Keratinocyte (primary cell): ENCODE measurements around the gene ASIC1. TPM values are rescaled to one million over a fixed set of nuclear protein-coding genes. Genes with fewer than 3 reads are reported as not detected.

ENCODE experiments used
- DNase-seq: peaks from one replicate; pipeline ENCODE4 v3.0.0-alpha.2; 2011; ENCODE audit warnings: low read depth, missing footprints, low spot score
- FAIRE-seq: peaks from 2 replicates; lab custom pipeline; 2011; peaks lifted over from hg19 to GRCh38; lab: Jason Lieb, UNC
- H2AFZ ChIP-seq: 2 replicates; pipeline ENCODE4 v1.6.0; 2012; ENCODE audit warnings: low read length, control low read depth, inconsistent platforms; ENCODE audit not compliant: control insufficient read depth
- H3K27ac ChIP-seq: 2 replicates; pipeline ENCODE4 v1.5.1; 2011; ENCODE audit warnings: low read length; ENCODE audit not compliant: control insufficient read depth, insufficient read depth
- H3K27me3 ChIP-seq: 3 replicates; pipeline ENCODE4 v1.6.0; 2011; ENCODE audit warnings: low read length; ENCODE audit not compliant: control insufficient read depth, insufficient read depth; ENCODE audit errors: extremely low read depth
- H3K36me3 ChIP-seq, 2 experiments: 2 replicates in 1 of 2; 3 replicates in 1 of 2; pipeline ENCODE4 v1.5.1; 2011; ENCODE audit warnings: low read length in 2 of 2, mild to moderate bottlenecking in 1 of 2; ENCODE audit not compliant: control insufficient read depth in 2 of 2, insufficient read depth in 2 of 2; ENCODE audit errors: extremely low read depth in 1 of 2
- H3K4me1 ChIP-seq: 3 replicates; pipeline ENCODE4 v1.5.1; 2011; ENCODE audit warnings: low read length; ENCODE audit not compliant: control insufficient read depth, insufficient read depth; ENCODE audit errors: extremely low read depth
- H3K4me2 ChIP-seq: 3 replicates; pipeline ENCODE4 v1.6.0; 2011; ENCODE audit warnings: low read depth, low read length; ENCODE audit not compliant: control insufficient read depth, insufficient read depth; ENCODE audit errors: extremely low read depth
- H3K4me3 ChIP-seq, 3 experiments: fragments of 200-600 bp in 1 of 3; sonication (generic) in 1 of 3; 2 replicates in 2 of 3; 3 replicates in 1 of 3; pipeline ENCODE4 v1.5.1; 2011 to 2016; ENCODE audit warnings: low read length in 3 of 3, mild to moderate bottlenecking in 3 of 3, control low read depth in 2 of 3, inconsistent platforms in 1 of 3, low read depth in 1 of 3, mixed read lengths in 1 of 3, mixed run types in 1 of 3, moderate library complexity in 1 of 3; ENCODE audit not compliant: control insufficient read depth in 2 of 3, insufficient read depth in 2 of 3; ENCODE audit errors: extremely low read depth in 1 of 3
- H3K79me2 ChIP-seq: 2 replicates; pipeline ENCODE4 v1.6.0; 2012; ENCODE audit warnings: low read length; ENCODE audit not compliant: control insufficient read depth, insufficient read depth
- H3K9ac ChIP-seq: 3 replicates; pipeline ENCODE4 v1.6.0; 2011; ENCODE audit warnings: low read length; ENCODE audit not compliant: control insufficient read depth, insufficient read depth; ENCODE audit errors: extremely low read depth
- H3K9me1 ChIP-seq: 3 replicates; pipeline ENCODE4 v1.6.0; 2011; ENCODE audit warnings: low read length; ENCODE audit not compliant: control insufficient read depth, insufficient read depth; ENCODE audit errors: extremely low read depth
- H3K9me3 ChIP-seq: 2 replicates; pipeline ENCODE4 v1.5.1; 2012; ENCODE audit warnings: low read depth, low read length; ENCODE audit not compliant: control insufficient read depth
- H4K20me1 ChIP-seq: 3 replicates; pipeline ENCODE4 v1.6.0; 2011; ENCODE audit warnings: low read length; ENCODE audit not compliant: control insufficient read depth, insufficient read depth; ENCODE audit errors: extremely low read depth
- CTCF ChIP-seq, 3 experiments: IDR thresholded peaks in 1 of 3; conservative IDR thresholded peaks in 1 of 3; optimal IDR thresholded peaks in 1 of 3; 2 replicates in 2 of 3; 3 replicates in 1 of 3; pipeline versions ENCODE3 to v1.5.1; 2011; ENCODE audit warnings: low read length in 3 of 3, mild to moderate bottlenecking in 3 of 3, moderate library complexity in 2 of 3, control low read depth in 1 of 3, inconsistent platforms in 1 of 3; ENCODE audit not compliant: insufficient read depth in 2 of 3; ENCODE audit errors: extremely low read depth in 1 of 3
- EZH2 ChIP-seq: IDR thresholded peaks from one replicate; pipeline ENCODE4 v1.6.1; 2012; ENCODE audit warnings: inconsistent platforms, mild to moderate bottlenecking, low read length, moderate library complexity
- dilution Hi-C: fragments of 300-500 bp; cut with MboI; formaldehyde crosslinking; loops from one replicate; pipeline ENCODE4 v1.7.0; 2020; ENCODE audit warnings: low sequenced_read_pairs; ENCODE audit not compliant: extremely low pct_ligation_motif_present
- polyA plus RNA-seq, 5 experiments: library from polyadenylated mRNA; depleted of rRNA in 3 of 5; stranded (reverse) in 3 of 5; stranded (forward) in 1 of 5; unstranded in 1 of 5; fragments of >200 nt; gene quantifications; 1 replicate in 1 of 5; 2 replicates in 3 of 5; 3 replicates in 1 of 5; pipeline versions ENCODE4 v1.2.1 to v1.2.3, GENCODE V29; 2011 to 2012; ENCODE audit warnings: missing spikeins in 2 of 5, low read depth in 1 of 5, low replicate concordance in 1 of 5

Gene ASIC1
- polyA plus RNA-seq, 1 donor (not counting 4 experiments of a cell fraction or from before 2014, with no cell fraction given), result 5.7 TPM

- no peak for FAIRE-seq
- no peaks in the 10 kb centered on the region for H4K20me1 ChIP-seq
- H2AFZ ChIP-seq, result no peak overlapping the region
- no peaks in the 10 kb centered on the region for H3K9me3 ChIP-seq
- dilution Hi-C loops, result no loop called here
- H3K4me1 ChIP-seq, result peaks cover 21% of the 10 kb centered on the region
- H3K9ac ChIP-seq, result no peak overlapping the region
- H3K27ac ChIP-seq, result no peak overlapping the region
- DNase-seq, result no peak
- no peaks in the 10 kb centered on the region for H3K27me3 ChIP-seq
- TF ChIP-seq EZH2 (no peak), CTCF (optimal IDR thresholded peaks at IDR 0.05 in 1 of 3, IDR thresholded peaks at IDR 0.05 in 1 of 3, conservative IDR thresholded peaks at IDR 0.05 in 1 of 3; ENCODE audit: extremely low read depth in 1 of 3, insufficient read depth in 2 of 3, low read length in 3 of 3) (no peak)
- no peaks in the 10 kb centered on the region for H3K79me2 ChIP-seq
- no peak overlapping the region for H3K4me3 ChIP-seq
- peaks cover 2 to 5% of the 10 kb centered on the region in 2 experiments for H3K36me3 ChIP-seq
- no peak overlapping the region for H3K4me2 ChIP-seq
- H3K9me1 ChIP-seq, result no peaks in the 10 kb centered on the region
Observed at GRCh38 chr12:50106907-50107306, 49.5 kb downstream of the ASIC1 start.

GRCh38 chr12:50107416-50108268 lies 50.2 kb downstream of the ASIC1 start:
- H3K79me2 ChIP-seq, result peaks cover 5% of the 10 kb centered on the region
- no peaks in the 10 kb centered on the region for H3K36me3 ChIP-seq
- no peak overlapping the region for H3K27ac ChIP-seq
- TF ChIP-seq CTCF (optimal IDR thresholded peaks at IDR 0.05 in 1 of 3, IDR thresholded peaks at IDR 0.05 in 1 of 3, conservative IDR thresholded peaks at IDR 0.05 in 1 of 3; ENCODE audit: extremely low read depth in 1 of 3, insufficient read depth in 2 of 3, low read length in 3 of 3) (no peak), EZH2 (no peak)
- H3K4me2 ChIP-seq, result no peak overlapping the region
- no peak for DNase-seq
- H3K4me3 ChIP-seq, result no peak overlapping the region
- dilution Hi-C loops, result no loop called here
- no peaks in the 10 kb centered on the region for H3K9me3 ChIP-seq
- H3K9me1 ChIP-seq, result no peaks in the 10 kb centered on the region
- H3K9ac ChIP-seq, result no peak overlapping the region
- H2AFZ ChIP-seq, result no peak overlapping the region
- peaks cover 21% of the 10 kb centered on the region for H3K4me1 ChIP-seq
- H3K27me3 ChIP-seq, result no peaks in the 10 kb centered on the region
- no peak for FAIRE-seq
- no peaks in the 10 kb centered on the region for H4K20me1 ChIP-seq
